A673 (cell line): ENCODE measurements around the gene LCN6.

Source experiments
- CTCF ChIP-seq: fragments of 300-800, 200-600 bp; sonication (generic); conservative IDR thresholded peaks from 2 replicates; pipeline ENCODE4 v1.5.1; 2017; ENCODE audit warnings: low read depth, mild to moderate bottlenecking, antibody characterized with exemption, low read length, moderate library complexity, mixed read lengths
- EZH2 ChIP-seq: fragments of 200-600 bp; sonication (generic); IDR thresholded peaks from 2 replicates; pipeline ENCODE4 v1.6.1; 2017; ENCODE audit warnings: borderline replicate concordance, low read depth, mild to moderate bottlenecking, mixed read lengths, antibody characterized with exemption, low read length; ENCODE audit not compliant: poor library complexity, severe bottlenecking

GRCh38 chr9:136787690-136788400, 39.5 kb upstream of the LCN6 start:
- TF ChIP-seq CTCF, result peak; percentile 85
- TF ChIP-seq EZH2, result no peak
